HG03565 (cell line): ENCODE results near the gene KRT14.
"Not testable (repeated sequence)": the region's sequence is repeated elsewhere in the genome, so short reads cannot be mapped to it uniquely, and the experiment has no call there.

ENCODE experiments used
- ATAC-seq: cut with Tn5 transposase; IDR thresholded peaks from one replicate; pipeline ENCODE4 v1.9.1; 2021; ENCODE audit warnings: mild to moderate bottlenecking, moderate library complexity; ENCODE audit not compliant: unreplicated experiment

Gene KRT14

GRCh38 chr17:41610061-41610517, 23.4 kb upstream of the KRT14 start:
- not testable (repeated sequence) for ATAC-seq

GRCh38 chr17:41606930-41607329, 20.2 kb upstream of the KRT14 start:
- not testable (repeated sequence) for ATAC-seq

- ATAC-seq: no peak
These were observed 15.8 kb upstream of the KRT14 start for GRCh38 chr17:41602524-41602923.

- no peak for ATAC-seq
These were observed 13.6 kb upstream of the KRT14 start for GRCh38 chr17:41600318-41600717.

GRCh38 chr17:41599680-41600079, 13.0 kb upstream of the KRT14 start:
- ATAC-seq: no peak

GRCh38 chr17:41595585-41595984, 8.9 kb upstream of the KRT14 start:
- ATAC-seq: no peak

- ATAC-seq: no peak
These were observed 7.7 kb upstream of the KRT14 start for GRCh38 chr17:41594363-41594915.

GRCh38 chr17:41593306-41593981, 6.7 kb upstream of the KRT14 start:
- no peak for ATAC-seq

- ATAC-seq: no peak
These were observed 6.1 kb upstream of the KRT14 start for GRCh38 chr17:41592601-41593305.

- ATAC-seq: no peak
These were observed 2.6 kb upstream of the KRT14 start for GRCh38 chr17:41589301-41589700.

- ATAC-seq: no peak
These were observed 1.6 kb upstream of the KRT14 start for GRCh38 chr17:41588126-41588810.

- no peak for ATAC-seq
These were observed 1.2 kb downstream of the KRT14 start for GRCh38 chr17:41585301-41586056.

GRCh38 chr17:41584331-41584927, 2.3 kb downstream of the KRT14 start:
- ATAC-seq: not testable (repeated sequence)

- ATAC-seq: no peak
These were observed 3.3 kb downstream of the KRT14 start for GRCh38 chr17:41583137-41584127.

- ATAC-seq: not testable (repeated sequence)
These were observed 4.4 kb downstream of the KRT14 start for GRCh38 chr17:41582061-41582968.

- no peak for ATAC-seq
These were observed 5.2 kb downstream of the KRT14 start for GRCh38 chr17:41581366-41582060.

- ATAC-seq: no peak
These were observed 5.9 kb downstream of the KRT14 start for GRCh38 chr17:41580687-41581365.
